OCI-LY7 (cell line): ENCODE results near the gene SERGEF. TPM values are rescaled to one million over a fixed set of nuclear protein-coding genes. Genes with fewer than 3 reads are reported as not detected.

Source experiments
- BruUV-seq: library from RNA; stranded (reverse); fragments of 400-500 nt; replicated peaks from 2 replicates; lab custom pipeline; 2021; lab: Mats Ljungman, UMichigan
- CTCF ChIA-PET: fragments of 300-600 bp; sonication (Branson Sonifier 250); formaldehyde crosslinking; loops from one replicate; lab custom pipeline; 2022; ENCODE audit warnings: antibody characterized with exemption; ENCODE audit not compliant: unreplicated experiment; lab: Charles Lee
- POLR2A ChIA-PET: fragments of 300-600 bp; sonication (Branson Sonifier 250); formaldehyde crosslinking; loops from one replicate; lab custom pipeline; 2022; ENCODE audit warnings: antibody characterized with exemption; lab: Charles Lee
- DNase-seq: peaks from one replicate; pipeline ENCODE4 v3.0.0-alpha.2; 2015; ENCODE audit warnings: low spot score
- H2AFZ ChIP-seq: fragments of 200-600 bp; sonication (generic), shearing (Covaris generic); 2 replicates; pipeline ENCODE4 v1.6.1; 2014; ENCODE audit warnings: mild to moderate bottlenecking, antibody characterized with exemption, low read length, moderate library complexity
- H3K27ac ChIP-seq: fragments of 200-600 bp; sonication (generic); 2 replicates; pipeline ENCODE4 v1.5.1; 2014; ENCODE audit warnings: mixed run types, low read depth, mild to moderate bottlenecking, moderate library complexity, low read length, inconsistent platforms; ENCODE audit not compliant: poor library complexity, severe bottlenecking
- H3K36me3 ChIP-seq: fragments of 200-600 bp; sonication (generic); 2 replicates; pipeline ENCODE4 v1.6.1; 2014; ENCODE audit warnings: mild to moderate bottlenecking, antibody characterized with exemption, low read length, moderate library complexity, mixed read lengths; ENCODE audit not compliant: insufficient read depth
- H3K4me1 ChIP-seq: fragments of 200-600 bp; sonication (generic); 2 replicates; pipeline ENCODE4 v1.5.1; 2014; ENCODE audit warnings: mild to moderate bottlenecking, low read length; ENCODE audit not compliant: insufficient read depth, poor library complexity, severe bottlenecking
- H3K4me2 ChIP-seq: fragments of 200-600 bp; sonication (generic); 2 replicates; pipeline ENCODE4 v1.6.1; 2014; ENCODE audit warnings: mild to moderate bottlenecking, low read length
- H3K4me3 ChIP-seq: fragments of 200-600 bp; sonication (generic); 2 replicates; pipeline ENCODE4 v1.5.1; 2014; ENCODE audit warnings: mild to moderate bottlenecking, low read depth, low read length; ENCODE audit not compliant: poor library complexity, severe bottlenecking
- H3K79me2 ChIP-seq: fragments of 200-600 bp; sonication (generic); 2 replicates; pipeline ENCODE4 v1.6.1; 2016; ENCODE audit warnings: low read depth, mild to moderate bottlenecking, low read length, moderate library complexity, mixed read lengths; ENCODE audit not compliant: insufficient read depth
- H3K9me2 ChIP-seq: fragments of 200-600 bp; sonication (generic); 2 replicates; pipeline ENCODE4 v1.6.1; 2016; ENCODE audit warnings: mild to moderate bottlenecking, low read length, mixed read lengths; ENCODE audit not compliant: insufficient read depth
- H3K9me3 ChIP-seq: fragments of 200-600 bp; sonication (generic); 2 replicates; pipeline ENCODE4 v1.6.1; 2014; ENCODE audit warnings: mild to moderate bottlenecking, mixed run types, low read length, mixed read lengths
- H4K20me1 ChIP-seq: fragments of 200-600 bp; sonication (generic); 2 replicates; pipeline ENCODE4 v1.6.1; 2014; ENCODE audit warnings: mild to moderate bottlenecking, antibody characterized with exemption, low read length, moderate library complexity, mixed read lengths; ENCODE audit not compliant: insufficient read depth
- EZH2phosphoT487 ChIP-seq: fragments of 200-600 bp; sonication (generic); IDR thresholded peaks from 2 replicates; pipeline ENCODE4 v1.6.1; 2018; ENCODE audit warnings: low read depth, borderline replicate concordance, mild to moderate bottlenecking, mixed run types, antibody characterized with exemption, low read length, moderate library complexity, mixed read lengths
- intact Hi-C: fragments of 100-400 bp; cut with micrococcal nuclease; formaldehyde crosslinking; loops from one replicate; pipeline ENCODE4 v1.10.0; 2022; ENCODE audit not compliant: unreplicated experiment
- total RNA-seq, 2 experiments: library from RNA; depleted of rRNA in 1 of 2; stranded (reverse); fragments of >200 nt in 1 of 2; shearing (Covaris generic) in 1 of 2; gene quantifications; 2 replicates each; pipeline ENCODE4 v1.2.3, GENCODE V29; 2014 to 2022
- TF ChIP-seq, protein P1 (sequence below): fragments of 200-600 bp; sonication (generic); conservative IDR thresholded peaks from 2 replicates; pipeline ENCODE4 v1.5.1; 2014; ENCODE audit warnings: mild to moderate bottlenecking, antibody characterized with exemption, low read length, moderate library complexity, mixed read lengths

Gene SERGEF
- total RNA-seq, 2 experiments from 2014 or later, result 35.4 to 42.2 TPM

DNA sequence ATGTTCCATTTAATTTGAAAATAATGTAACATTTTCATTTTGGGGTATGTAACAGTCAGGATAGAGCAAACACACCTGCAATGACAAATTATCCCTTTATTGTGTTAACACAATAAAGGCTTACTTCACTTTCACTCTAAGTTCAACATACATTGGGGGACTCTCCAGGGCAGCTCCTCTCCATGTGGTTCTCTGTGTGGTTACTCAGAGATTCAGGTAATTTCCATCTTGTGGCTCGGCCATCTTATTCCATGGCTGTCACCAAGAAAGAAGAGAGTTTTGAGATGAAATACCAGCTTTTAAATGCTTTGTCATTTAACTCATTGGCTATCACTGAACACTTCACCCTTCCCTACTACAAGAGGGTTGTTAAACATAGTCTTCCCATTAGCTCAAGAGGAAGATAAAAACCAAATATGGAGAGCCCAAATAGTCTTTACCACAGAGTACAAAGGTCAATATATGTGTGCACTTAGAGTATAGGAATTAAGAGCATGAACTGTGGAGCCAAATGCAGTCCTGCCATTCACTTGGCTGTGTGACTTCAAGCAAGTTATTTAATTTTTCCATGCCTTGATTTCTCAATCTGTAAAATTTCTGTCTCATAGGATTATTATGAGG, 43.8 kb upstream of the SERGEF start:
- BruUV-seq, result no TSS peak
- no peak for DNase-seq
- no peaks in the 10 kb centered on the region for H3K9me2 ChIP-seq
- intact Hi-C loops, result no loop called here
- H3K27ac ChIP-seq, result no peak overlapping the region
- no peaks in the 10 kb centered on the region for H3K36me3 ChIP-seq
- H3K9me3 ChIP-seq, result no peaks in the 10 kb centered on the region
- POLR2A ChIA-PET, result no interaction called here
- H3K79me2 ChIP-seq, result no peaks in the 10 kb centered on the region
- no peaks in the 10 kb centered on the region for H4K20me1 ChIP-seq
- no peak for TF ChIP-seq EZH2phosphoT487
- TF ChIP-seq, protein P1, sequence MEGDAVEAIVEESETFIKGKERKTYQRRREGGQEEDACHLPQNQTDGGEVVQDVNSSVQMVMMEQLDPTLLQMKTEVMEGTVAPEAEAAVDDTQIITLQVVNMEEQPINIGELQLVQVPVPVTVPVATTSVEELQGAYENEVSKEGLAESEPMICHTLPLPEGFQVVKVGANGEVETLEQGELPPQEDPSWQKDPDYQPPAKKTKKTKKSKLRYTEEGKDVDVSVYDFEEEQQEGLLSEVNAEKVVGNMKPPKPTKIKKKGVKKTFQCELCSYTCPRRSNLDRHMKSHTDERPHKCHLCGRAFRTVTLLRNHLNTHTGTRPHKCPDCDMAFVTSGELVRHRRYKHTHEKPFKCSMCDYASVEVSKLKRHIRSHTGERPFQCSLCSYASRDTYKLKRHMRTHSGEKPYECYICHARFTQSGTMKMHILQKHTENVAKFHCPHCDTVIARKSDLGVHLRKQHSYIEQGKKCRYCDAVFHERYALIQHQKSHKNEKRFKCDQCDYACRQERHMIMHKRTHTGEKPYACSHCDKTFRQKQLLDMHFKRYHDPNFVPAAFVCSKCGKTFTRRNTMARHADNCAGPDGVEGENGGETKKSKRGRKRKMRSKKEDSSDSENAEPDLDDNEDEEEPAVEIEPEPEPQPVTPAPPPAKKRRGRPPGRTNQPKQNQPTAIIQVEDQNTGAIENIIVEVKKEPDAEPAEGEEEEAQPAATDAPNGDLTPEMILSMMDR, result no peak
- H2AFZ ChIP-seq, result no peak overlapping the region
- peaks cover 5% of the 10 kb centered on the region for H3K4me1 ChIP-seq
- CTCF ChIA-PET, result no interaction called here
- no peak overlapping the region for H3K4me2 ChIP-seq
- H3K4me3 ChIP-seq, result no peak overlapping the region

- no peaks in the 10 kb centered on the region for H3K9me3 ChIP-seq
- intact Hi-C loops, result no loop called here
- DNase-seq, result no peak
- no peaks in the 10 kb centered on the region for H3K9me2 ChIP-seq
- H3K4me2 ChIP-seq, result no peak overlapping the region
- no TSS peak for BruUV-seq
- ChIA-PET CTCF (no interaction called here), POLR2A (interaction anchor here (0.6 kb wide), 1 partner anchor 185 kb away, joined by 3 read pairs; no protein-coding TSS in a partner anchor)
- H3K79me2 ChIP-seq, result no peaks in the 10 kb centered on the region
- no peaks in the 10 kb centered on the region for H3K36me3 ChIP-seq
- no peak overlapping the region for H3K27ac ChIP-seq
- TF ChIP-seq, protein P1, result no peak
- no peak for TF ChIP-seq EZH2phosphoT487
- H3K4me3 ChIP-seq, result no peak overlapping the region
- no peak overlapping the region for H2AFZ ChIP-seq
- H4K20me1 ChIP-seq, result no peaks in the 10 kb centered on the region
- no peaks in the 10 kb centered on the region for H3K4me1 ChIP-seq
Measured at GRCh38 chr11:18054511-18055103, 41.8 kb upstream of the SERGEF start.

- Histone ChIP-seq H2AFZ (no peak overlapping the region), H3K27ac (no peak overlapping the region), H3K4me2 (no peak overlapping the region), H3K9me3 (no peaks in the 10 kb centered on the region), H4K20me1 (no peaks in the 10 kb centered on the region), H3K4me3 (no peak overlapping the region), H3K36me3 (no peaks in the 10 kb centered on the region), H3K4me1 (no peaks in the 10 kb centered on the region), H3K9me2 (no peaks in the 10 kb centered on the region), H3K79me2 (no peaks in the 10 kb centered on the region)
- no TSS peak for BruUV-seq
- POLR2A ChIA-PET, result no interaction called here
- no peak for DNase-seq
- TF ChIP-seq, protein P1, result no peak
- TF ChIP-seq EZH2phosphoT487, result no peak
- intact Hi-C loops, result no loop called here
- CTCF ChIA-PET, result no interaction called here
Measured at GRCh38 chr11:18050848-18051247, 38.0 kb upstream of the SERGEF start.
